H9 (cell line): ENCODE measurements around the gene ADARB2. TPM values are rescaled to one million over a fixed set of nuclear protein-coding genes. Genes with fewer than 3 reads are reported as not detected.
A peak's percentile ranks its signal among the peaks of the same experiment; 100 is the strongest.

Experiments
- DNase-seq: peaks from one replicate; pipeline ENCODE4 v3.0.0-alpha.2; 2017
- H2AFZ ChIP-seq: one replicate; pipeline ENCODE4 v1.6.1; 2013; ENCODE audit warnings: mild to moderate bottlenecking, low read length, control low read depth, moderate library complexity
- H2AK5ac ChIP-seq: 2 replicates; pipeline ENCODE4 v1.6.1; 2013; ENCODE audit warnings: low read length, control low read depth, mixed read lengths; ENCODE audit not compliant: insufficient read length
- H2BK120ac ChIP-seq: one replicate; pipeline ENCODE4 v1.6.1; 2013; ENCODE audit warnings: low read depth, mild to moderate bottlenecking, low read length, control low read depth, inconsistent platforms; ENCODE audit not compliant: poor library complexity, severe bottlenecking
- H2BK12ac ChIP-seq: 2 replicates; pipeline ENCODE4 v1.6.1; 2013; ENCODE audit warnings: low read length, control low read depth, mixed read lengths, low read depth; ENCODE audit not compliant: insufficient read length
- H2BK15ac ChIP-seq: 2 replicates; pipeline ENCODE4 v1.6.1; 2013; ENCODE audit warnings: low read depth, low read length, control low read depth
- H2BK20ac ChIP-seq: one replicate; pipeline ENCODE4 v1.6.1; 2013; ENCODE audit warnings: low read depth, mild to moderate bottlenecking, low read length, control low read depth, inconsistent platforms; ENCODE audit not compliant: poor library complexity, severe bottlenecking
- H2BK5ac ChIP-seq: 2 replicates; pipeline ENCODE4 v1.6.1; 2013; ENCODE audit warnings: low read length, control low read depth, mixed read lengths; ENCODE audit not compliant: insufficient read length
- H3K14ac ChIP-seq: 2 replicates; pipeline ENCODE4 v1.6.1; 2013; ENCODE audit warnings: low read length, control low read depth; ENCODE audit not compliant: insufficient read depth
- H3K18ac ChIP-seq: 2 replicates; pipeline ENCODE4 v1.6.1; 2013; ENCODE audit warnings: low read depth, mild to moderate bottlenecking, mixed read lengths, low read length, control low read depth; ENCODE audit not compliant: insufficient read length
- H3K23ac ChIP-seq: 2 replicates; pipeline ENCODE4 v1.6.1; 2013; ENCODE audit warnings: low read length, control low read depth, mixed read lengths, low read depth; ENCODE audit not compliant: insufficient read length
- H3K23me2 ChIP-seq: 2 replicates; pipeline ENCODE4 v1.6.1; 2013; ENCODE audit warnings: low read depth, mild to moderate bottlenecking, mixed read lengths, low read length, control low read depth; ENCODE audit not compliant: insufficient read length, poor library complexity, severe bottlenecking
- H3K27ac ChIP-seq: 2 replicates; pipeline ENCODE4 v1.5.1; 2013; ENCODE audit warnings: low read length, control low read depth, mixed read lengths, low read depth; ENCODE audit not compliant: insufficient read length
- H3K27me3 ChIP-seq: 2 replicates; pipeline ENCODE4 v1.6.1; 2013; ENCODE audit warnings: low read length, control low read depth, inconsistent platforms; ENCODE audit not compliant: insufficient read depth
- H3K4ac ChIP-seq: 2 replicates; pipeline ENCODE4 v1.6.1; 2013; ENCODE audit warnings: low read depth, mild to moderate bottlenecking, control low read depth, inconsistent platforms, low read length, moderate library complexity
- H3K4me1 ChIP-seq: 2 replicates; pipeline ENCODE4 v1.6.1; 2013; ENCODE audit warnings: low read length, control low read depth, inconsistent platforms; ENCODE audit not compliant: insufficient read depth
- H3K4me2 ChIP-seq: 2 replicates; pipeline ENCODE4 v1.6.1; 2013; ENCODE audit warnings: low read length, control low read depth, mixed read lengths; ENCODE audit not compliant: insufficient read length, insufficient read depth
- H3K56ac ChIP-seq: 2 replicates; pipeline ENCODE4 v1.6.1; 2013; ENCODE audit warnings: low read depth, mild to moderate bottlenecking, mixed read lengths, low read length, control low read depth; ENCODE audit not compliant: insufficient read length
- H3K79me1 ChIP-seq: 2 replicates; pipeline ENCODE4 v1.6.1; 2013; ENCODE audit warnings: low read depth, mild to moderate bottlenecking, moderate library complexity, low read length, control low read depth, inconsistent platforms; ENCODE audit not compliant: insufficient read depth, poor library complexity, severe bottlenecking
- H3K79me2 ChIP-seq: 2 replicates; pipeline ENCODE4 v1.6.1; 2013; ENCODE audit warnings: low read length, control low read depth, inconsistent platforms; ENCODE audit not compliant: insufficient read depth
- H3K9ac ChIP-seq: 2 replicates; pipeline ENCODE4 v1.6.1; 2013; ENCODE audit warnings: low read length, control low read depth, mixed read lengths; ENCODE audit not compliant: insufficient read length; ENCODE audit errors: extremely low read depth
- H3K9me3 ChIP-seq: one replicate; pipeline ENCODE4 v1.6.1; 2013; ENCODE audit warnings: low read depth, low read length, inconsistent platforms; ENCODE audit not compliant: control insufficient read depth
- H3T11ph ChIP-seq: one replicate; pipeline ENCODE4 v1.6.1; 2013; ENCODE audit warnings: mild to moderate bottlenecking, low read length, control low read depth, inconsistent platforms
- H4K20me1 ChIP-seq: one replicate; pipeline ENCODE4 v1.6.1; 2013; ENCODE audit not compliant: control insufficient read depth, insufficient read length, insufficient read depth
- H4K5ac ChIP-seq: 2 replicates; pipeline ENCODE4 v1.6.1; 2013; ENCODE audit warnings: low read depth, mild to moderate bottlenecking, mixed read lengths, low read length, control low read depth; ENCODE audit not compliant: insufficient read length
- H4K8ac ChIP-seq: replicated peaks from 2 replicates; pipeline ENCODE4 v1.6.1; 2013; ENCODE audit warnings: low read length, control low read depth, mixed read lengths, low read depth; ENCODE audit not compliant: insufficient read length
- H4K91ac ChIP-seq: 2 replicates; pipeline ENCODE4 v1.6.1; 2013; ENCODE audit warnings: low read depth, mild to moderate bottlenecking, moderate library complexity, mixed read lengths, low read length, control low read depth; ENCODE audit not compliant: insufficient read length
- H3K27ac Mint-ChIP-seq, 3 experiments: 2 replicates in 2 of 3; 3 replicates in 1 of 3; pipeline ENCODE4 v1.8.0; 2020 to 2021; ENCODE audit warnings: mixed read lengths in 3 of 3, mild to moderate bottlenecking in 1 of 3, moderate library complexity in 1 of 3
- H3K27me3 Mint-ChIP-seq: 2 replicates; pipeline ENCODE4 v1.8.0; 2021; ENCODE audit warnings: low read depth, mild to moderate bottlenecking, moderate library complexity, mixed read lengths
- H3K36me3 Mint-ChIP-seq, 3 experiments: 2 replicates in 2 of 3; 3 replicates in 1 of 3; pipeline ENCODE4 v1.8.0; 2020 to 2021; ENCODE audit warnings: low read depth in 3 of 3, mixed read lengths in 3 of 3; ENCODE audit not compliant: insufficient read depth in 1 of 3
- H3K4me1 Mint-ChIP-seq, 2 experiments: 2 replicates each; pipeline ENCODE4 v1.8.0; 2020; ENCODE audit warnings: mixed read lengths in 2 of 2
- H3K4me3 Mint-ChIP-seq, 2 experiments: 2 replicates in 1 of 2; 3 replicates in 1 of 2; pipeline ENCODE4 v1.8.0; 2020 to 2021; ENCODE audit warnings: mild to moderate bottlenecking in 2 of 2, mixed read lengths in 2 of 2, moderate library complexity in 1 of 2
- H3K9me3 Mint-ChIP-seq, 2 experiments: 2 replicates in 1 of 2; 3 replicates in 1 of 2; pipeline ENCODE4 v1.8.0; 2020; ENCODE audit warnings: mild to moderate bottlenecking in 2 of 2, mixed read lengths in 2 of 2, moderate library complexity in 1 of 2
- WGBS: extraction: QIAGEN DNeasy Blood & Tissue Kit; methylation state at CpG from one replicate; pipeline ENCODE4 v1.1.7; 2013; ENCODE audit warnings: missing lambda C conversion rate, low lambda C conversion rate, mixed read lengths; ENCODE audit not compliant: insufficient read length; ENCODE audit errors: extremely low coverage; 5-methylcytosine and 5-hydroxymethylcytosine counted together
- total RNA-seq: library from RNA; stranded (reverse); gene quantifications from 2 replicates; pipeline ENCODE4 v1.2.1, GENCODE V29; 2021
- TF ChIP-seq, protein P1 (sequence below): fragments of 200-600 bp; sonication (generic); conservative IDR thresholded peaks from 3 replicates; pipeline ENCODE4 v1.8.0; 2021; ENCODE audit warnings: antibody characterized with exemption, mild to moderate bottlenecking

The ADARB2 gene
- total RNA-seq, 1 experiment from 2014 or later: 0.87 TPM

DNA sequence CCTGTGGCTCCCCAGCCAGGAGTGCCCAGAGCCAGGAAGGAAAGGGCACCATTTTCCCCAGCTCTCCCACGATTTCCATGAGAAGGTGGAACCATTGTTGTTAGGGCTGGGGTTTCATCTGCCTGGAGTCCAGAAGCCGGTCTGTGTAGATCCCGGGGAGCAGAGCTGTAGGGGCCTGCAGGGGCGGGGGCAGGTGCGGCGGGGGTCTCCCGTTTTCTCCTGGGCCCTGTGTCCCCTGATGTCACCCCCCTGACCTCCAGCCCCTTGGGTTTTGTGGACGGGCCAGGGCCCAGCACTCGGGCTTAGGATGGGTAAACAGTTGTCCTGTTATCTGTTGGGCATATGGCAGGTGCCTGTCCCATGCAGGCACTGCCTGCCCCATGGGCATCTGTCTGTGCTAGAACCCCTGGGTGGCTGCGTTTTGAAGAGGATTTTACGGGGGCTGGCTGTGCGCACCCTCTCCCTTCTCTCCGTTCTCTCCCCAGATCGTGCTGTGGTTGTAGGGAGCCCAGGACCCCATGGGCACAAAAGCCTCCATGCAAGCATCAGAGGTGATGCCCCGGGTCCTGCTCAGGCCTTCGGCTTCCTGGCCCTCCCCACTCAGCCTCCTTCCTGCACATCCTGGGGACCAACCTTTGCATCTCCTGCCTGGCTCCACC, 522.3 kb downstream of the ADARB2 start:
- Histone ChIP-seq H4K8ac (no peak overlapping the region), H4K5ac (no peak overlapping the region), H3K4me1 (no peaks in the 10 kb centered on the region), H2BK15ac (no peak overlapping the region), H3K23me2 (no peaks in the 10 kb centered on the region), H3K4me2 (no peak overlapping the region), H3K79me2 (no peaks in the 10 kb centered on the region), H2BK20ac (no peak overlapping the region), H2AK5ac (no peak overlapping the region), H4K91ac (no peak overlapping the region), H3K4ac (no peak overlapping the region), H3K18ac (no peak overlapping the region), H2BK120ac (no peak overlapping the region), H3K27ac (no peak overlapping the region), H3K79me1 (no peaks in the 10 kb centered on the region), H3T11ph (no peak overlapping the region), H2AFZ (no peak overlapping the region), H3K9me3 (no peaks in the 10 kb centered on the region), H2BK12ac (no peak overlapping the region), H3K14ac (no peak overlapping the region), H3K56ac (no peak overlapping the region), H2BK5ac (no peak overlapping the region), H3K27me3 (no peaks in the 10 kb centered on the region), H4K20me1 (no peaks in the 10 kb centered on the region), H3K23ac (no peak overlapping the region), H3K9ac (no peak overlapping the region)
- peaks cover 0 to 2% (median 0%) of the 10 kb centered on the region in 3 experiments; a peak in 1 of 7 replicates for H3K36me3 Mint-ChIP-seq
- no CpG with 5 or more reads among the region's 16 CpGs for WGBS
- no peaks in the 10 kb centered on the region for H3K4me1 Mint-ChIP-seq
- H3K4me3 Mint-ChIP-seq: no peak overlapping the region
- 0 out of 7 replicates have a peak overlapping the region, but pooled peaks of 1 of the 3 experiments have one; percentile 34 for H3K27ac Mint-ChIP-seq
- peak; percentile 10 for DNase-seq
- H3K27me3 Mint-ChIP-seq: no peaks in the 10 kb centered on the region
- TF ChIP-seq, protein P1, sequence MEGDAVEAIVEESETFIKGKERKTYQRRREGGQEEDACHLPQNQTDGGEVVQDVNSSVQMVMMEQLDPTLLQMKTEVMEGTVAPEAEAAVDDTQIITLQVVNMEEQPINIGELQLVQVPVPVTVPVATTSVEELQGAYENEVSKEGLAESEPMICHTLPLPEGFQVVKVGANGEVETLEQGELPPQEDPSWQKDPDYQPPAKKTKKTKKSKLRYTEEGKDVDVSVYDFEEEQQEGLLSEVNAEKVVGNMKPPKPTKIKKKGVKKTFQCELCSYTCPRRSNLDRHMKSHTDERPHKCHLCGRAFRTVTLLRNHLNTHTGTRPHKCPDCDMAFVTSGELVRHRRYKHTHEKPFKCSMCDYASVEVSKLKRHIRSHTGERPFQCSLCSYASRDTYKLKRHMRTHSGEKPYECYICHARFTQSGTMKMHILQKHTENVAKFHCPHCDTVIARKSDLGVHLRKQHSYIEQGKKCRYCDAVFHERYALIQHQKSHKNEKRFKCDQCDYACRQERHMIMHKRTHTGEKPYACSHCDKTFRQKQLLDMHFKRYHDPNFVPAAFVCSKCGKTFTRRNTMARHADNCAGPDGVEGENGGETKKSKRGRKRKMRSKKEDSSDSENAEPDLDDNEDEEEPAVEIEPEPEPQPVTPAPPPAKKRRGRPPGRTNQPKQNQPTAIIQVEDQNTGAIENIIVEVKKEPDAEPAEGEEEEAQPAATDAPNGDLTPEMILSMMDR: no peak
- no peaks in the 10 kb centered on the region for H3K9me3 Mint-ChIP-seq
